Mucosa of descending colon (tissue), 3 donors: ENCODE measurements around the gene CEBPZ. TPM values are rescaled to one million over a fixed set of nuclear protein-coding genes. Genes with fewer than 3 reads are reported as not detected.

ENCODE experiments used
- ATAC-seq: fragments of 200-7000 bp; cut with Tn5 transposase; one replicate; pipeline ENCODE4 v1.9.1; 2020; ENCODE audit warnings: mild to moderate bottlenecking, moderate library complexity
- DNase-seq, 3 donors: peaks; one replicate each; pipeline ENCODE4 v3.0.0-alpha.2; 2020
- H3K36me3 ChIP-seq: fragments of 200-600 bp; one replicate; pipeline ENCODE4 v1.8.0; 2021; ENCODE audit warnings: low read depth, mild to moderate bottlenecking
- H3K4me1 ChIP-seq: fragments of 200-600 bp; one replicate; pipeline ENCODE4 v1.8.0; 2021; ENCODE audit warnings: low read depth, mild to moderate bottlenecking
- H3K4me3 ChIP-seq: fragments of 200-600 bp; one replicate; pipeline ENCODE4 v1.8.0; 2021; ENCODE audit warnings: mild to moderate bottlenecking
- H3K9me3 ChIP-seq: fragments of 200-600 bp; one replicate; pipeline ENCODE4 v1.8.0; 2021; ENCODE audit warnings: mild to moderate bottlenecking
- intact Hi-C, 2 donors: fragments of 100-400 bp; cut with DNase I in 1 of 2; cut with micrococcal nuclease in 1 of 2; formaldehyde crosslinking; loops; one replicate each; pipeline versions ENCODE4 v1.11.0 to v1.11.1; 2022; cut with DNase I, micrococcal nuclease
- long read RNA-seq, 2 donors: library from polyadenylated mRNA; unstranded; transcript quantifications; one replicate each; pipeline ENCODE4 v2.0.0, GENCODE V29; 2019 to 2021
- total RNA-seq, 3 donors: library from RNA; stranded (reverse); fragmentation: NEBNext Ultra II Directional in 2 of 3; extraction: Animal tissue kit (Norgen Biotek cat#: 25700) in 2 of 3; gene quantifications; one replicate each; pipeline versions ENCODE4 v1.2.1 to v1.2.4, GENCODE V29; 2021 to 2023
- TF ChIP-seq, protein P1 (sequence below): fragments of 200-600 bp; IDR thresholded peaks from one replicate; pipeline ENCODE4 v1.8.0; 2022; ENCODE audit warnings: antibody characterized with exemption, mild to moderate bottlenecking
- donor health status: DM: no; HTN: no; CAD: no; lungs with moderate emphysema.
- donor health status: DM: no; HTN: no; CAD: no.
- donor health status: DM: no; HTN: yes; CAD: no.

Gene CEBPZ, protein sequence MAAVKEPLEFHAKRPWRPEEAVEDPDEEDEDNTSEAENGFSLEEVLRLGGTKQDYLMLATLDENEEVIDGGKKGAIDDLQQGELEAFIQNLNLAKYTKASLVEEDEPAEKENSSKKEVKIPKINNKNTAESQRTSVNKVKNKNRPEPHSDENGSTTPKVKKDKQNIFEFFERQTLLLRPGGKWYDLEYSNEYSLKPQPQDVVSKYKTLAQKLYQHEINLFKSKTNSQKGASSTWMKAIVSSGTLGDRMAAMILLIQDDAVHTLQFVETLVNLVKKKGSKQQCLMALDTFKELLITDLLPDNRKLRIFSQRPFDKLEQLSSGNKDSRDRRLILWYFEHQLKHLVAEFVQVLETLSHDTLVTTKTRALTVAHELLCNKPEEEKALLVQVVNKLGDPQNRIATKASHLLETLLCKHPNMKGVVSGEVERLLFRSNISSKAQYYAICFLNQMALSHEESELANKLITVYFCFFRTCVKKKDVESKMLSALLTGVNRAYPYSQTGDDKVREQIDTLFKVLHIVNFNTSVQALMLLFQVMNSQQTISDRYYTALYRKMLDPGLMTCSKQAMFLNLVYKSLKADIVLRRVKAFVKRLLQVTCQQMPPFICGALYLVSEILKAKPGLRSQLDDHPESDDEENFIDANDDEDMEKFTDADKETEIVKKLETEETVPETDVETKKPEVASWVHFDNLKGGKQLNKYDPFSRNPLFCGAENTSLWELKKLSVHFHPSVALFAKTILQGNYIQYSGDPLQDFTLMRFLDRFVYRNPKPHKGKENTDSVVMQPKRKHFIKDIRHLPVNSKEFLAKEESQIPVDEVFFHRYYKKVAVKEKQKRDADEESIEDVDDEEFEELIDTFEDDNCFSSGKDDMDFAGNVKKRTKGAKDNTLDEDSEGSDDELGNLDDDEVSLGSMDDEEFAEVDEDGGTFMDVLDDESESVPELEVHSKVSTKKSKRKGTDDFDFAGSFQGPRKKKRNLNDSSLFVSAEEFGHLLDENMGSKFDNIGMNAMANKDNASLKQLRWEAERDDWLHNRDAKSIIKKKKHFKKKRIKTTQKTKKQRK
- 10 to 100 TPM; 30.8 to 51.5 (median 32.8) TPM for total RNA-seq
- long read RNA-seq, donor 1, transcript CEBPZ-201 (16 exons, 3,463 nt), result major isoform, 94 of 113 reads
- long read RNA-seq, donor 1, partial matches to known transcripts, result 8 of 113 reads
- long read RNA-seq, donor 1, other reads (novel, unspliced or antisense), result 11 of 113 reads
- long read RNA-seq, donor 2, transcript CEBPZ-201 (16 exons, 3,463 nt), result major isoform, 8 of 29 reads
- long read RNA-seq, donor 2, partial matches to known transcripts, result 18 of 29 reads
- long read RNA-seq, donor 2, other reads (novel, unspliced or antisense), result 3 of 29 reads

DNA sequence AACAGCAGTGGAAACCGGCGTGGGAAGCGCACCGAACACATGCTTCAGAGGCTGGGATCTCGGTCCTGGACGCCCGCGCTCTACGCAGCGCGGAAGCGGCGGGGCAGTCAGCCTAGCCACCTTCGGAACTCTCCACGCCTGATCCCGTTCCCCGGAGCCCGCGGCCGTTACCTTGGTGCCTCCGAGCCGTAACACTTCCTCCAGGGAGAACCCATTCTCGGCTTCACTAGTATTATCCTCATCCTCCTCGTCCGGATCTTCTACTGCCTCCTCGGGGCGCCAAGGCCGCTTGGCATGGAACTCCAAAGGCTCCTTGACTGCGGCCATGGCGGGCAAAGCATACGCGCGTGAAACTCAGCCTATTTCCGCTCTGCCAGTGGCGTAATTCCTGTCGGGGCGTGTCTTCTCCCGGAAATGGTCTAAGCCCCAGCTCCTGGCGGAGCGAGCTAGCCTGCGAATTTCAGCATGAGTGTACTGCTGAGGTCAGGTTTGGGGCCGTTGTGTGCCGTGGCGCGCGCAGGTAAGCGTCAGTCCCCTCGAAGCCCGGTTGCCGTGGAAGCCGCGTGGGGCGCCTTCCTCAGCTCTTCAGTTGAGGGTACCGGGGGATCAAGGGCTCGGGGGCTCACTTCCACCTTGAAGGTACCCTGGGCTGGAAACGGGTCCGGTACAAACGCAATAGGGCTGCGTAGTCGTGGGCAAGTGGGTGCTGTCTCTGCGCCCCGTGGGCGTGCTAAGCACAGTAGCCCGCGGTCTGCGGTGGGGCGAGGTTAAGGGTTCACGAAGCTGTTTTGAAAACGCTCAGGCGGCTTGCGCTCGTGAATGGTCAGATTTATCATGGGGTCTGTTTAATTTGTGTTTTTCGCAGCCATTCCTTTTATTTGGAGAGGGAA, at the start of gene CEBPZ, which contains the start of gene NDUFAF7:
Gene CEBPZ (minus strand): TSS at position 356 of the 890 bp plus-strand sequence. CDS start 29 bp downstream, at position 327.
Gene NDUFAF7 (plus strand): TSS at position 418 of the 890 bp plus-strand sequence. CDS start 48 bp downstream, at position 466.
- peak; percentile 98 for ATAC-seq
- DNase-seq, result peak; percentile 93 to 96 (median 94)
- Histone ChIP-seq H3K4me1 (peaks cover 25% of the 10 kb centered on the region), H3K4me3 (peak within 1 kb of the TSS; percentile 65), H3K9me3 (no peaks in the 10 kb centered on the region), H3K36me3 (no peaks in the 10 kb centered on the region)
- TF ChIP-seq, protein P1, sequence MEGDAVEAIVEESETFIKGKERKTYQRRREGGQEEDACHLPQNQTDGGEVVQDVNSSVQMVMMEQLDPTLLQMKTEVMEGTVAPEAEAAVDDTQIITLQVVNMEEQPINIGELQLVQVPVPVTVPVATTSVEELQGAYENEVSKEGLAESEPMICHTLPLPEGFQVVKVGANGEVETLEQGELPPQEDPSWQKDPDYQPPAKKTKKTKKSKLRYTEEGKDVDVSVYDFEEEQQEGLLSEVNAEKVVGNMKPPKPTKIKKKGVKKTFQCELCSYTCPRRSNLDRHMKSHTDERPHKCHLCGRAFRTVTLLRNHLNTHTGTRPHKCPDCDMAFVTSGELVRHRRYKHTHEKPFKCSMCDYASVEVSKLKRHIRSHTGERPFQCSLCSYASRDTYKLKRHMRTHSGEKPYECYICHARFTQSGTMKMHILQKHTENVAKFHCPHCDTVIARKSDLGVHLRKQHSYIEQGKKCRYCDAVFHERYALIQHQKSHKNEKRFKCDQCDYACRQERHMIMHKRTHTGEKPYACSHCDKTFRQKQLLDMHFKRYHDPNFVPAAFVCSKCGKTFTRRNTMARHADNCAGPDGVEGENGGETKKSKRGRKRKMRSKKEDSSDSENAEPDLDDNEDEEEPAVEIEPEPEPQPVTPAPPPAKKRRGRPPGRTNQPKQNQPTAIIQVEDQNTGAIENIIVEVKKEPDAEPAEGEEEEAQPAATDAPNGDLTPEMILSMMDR, result no peak
- intact Hi-C loops, result no loop called here

DNA sequence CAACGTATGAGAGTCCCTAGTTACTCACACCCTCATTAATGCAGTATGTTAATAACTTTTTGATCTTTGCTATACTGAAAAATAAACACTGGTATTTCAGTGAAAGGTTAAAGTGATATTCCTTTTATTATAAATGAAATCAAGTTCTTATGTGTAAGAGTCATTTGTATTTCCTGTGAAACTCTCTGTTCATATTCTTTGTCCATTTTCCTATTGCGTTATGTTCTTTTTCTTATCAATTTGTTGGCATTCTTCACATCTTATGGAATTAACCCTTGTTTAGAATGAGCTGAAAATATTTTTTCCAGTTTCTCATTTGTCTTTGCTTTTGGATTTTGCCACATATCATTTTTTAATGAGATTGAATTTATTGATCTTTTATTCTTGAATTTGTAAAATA, 44.9 kb upstream of the CEBPZ start:
- ATAC-seq (no peak), DNase-seq (no peak)
- Histone ChIP-seq H3K4me1 (no peaks in the 10 kb centered on the region), H3K9me3 (no peaks in the 10 kb centered on the region), H3K36me3 (no peaks in the 10 kb centered on the region), H3K4me3 (no peak overlapping the region)
- intact Hi-C loops, result no loop called here
- TF ChIP-seq, protein P1, result no peak

DNA sequence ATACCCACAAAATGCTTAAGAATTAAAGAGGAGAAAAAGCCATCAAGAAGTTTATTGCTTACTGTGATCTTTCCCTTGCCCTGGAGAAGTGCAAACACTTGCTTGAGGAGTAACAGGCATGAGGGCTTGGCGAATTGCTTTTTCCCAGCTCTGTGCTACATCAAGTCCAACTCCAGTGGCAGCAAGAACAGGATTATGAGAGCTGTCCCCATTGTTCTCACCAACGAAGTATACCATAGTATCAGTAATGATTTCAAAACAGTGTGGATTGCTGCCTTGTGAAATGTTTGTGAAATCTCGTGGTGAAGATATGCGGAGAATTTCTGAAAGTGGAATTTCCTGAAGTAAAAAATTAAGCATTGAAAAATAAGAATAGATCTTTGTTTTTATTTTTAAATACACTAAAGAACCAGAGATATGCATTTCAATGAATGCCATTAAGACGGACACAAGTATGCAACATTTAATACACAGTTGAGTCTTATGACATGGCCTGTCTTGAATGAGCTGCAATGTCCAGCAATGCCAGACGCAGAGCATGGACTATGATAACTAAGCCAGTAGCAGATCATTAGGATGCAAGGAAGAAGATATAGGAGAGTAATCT, 43.1 kb upstream of the CEBPZ start:
- H3K4me3 ChIP-seq, result no peak overlapping the region
- ATAC-seq, result no peak
- intact Hi-C loops, result no loop called here
- DNase-seq, result no peak
- no peaks in the 10 kb centered on the region for H3K4me1 ChIP-seq
- H3K36me3 ChIP-seq, result no peaks in the 10 kb centered on the region
- TF ChIP-seq, protein P1, result no peak
- H3K9me3 ChIP-seq, result no peaks in the 10 kb centered on the region

DNA sequence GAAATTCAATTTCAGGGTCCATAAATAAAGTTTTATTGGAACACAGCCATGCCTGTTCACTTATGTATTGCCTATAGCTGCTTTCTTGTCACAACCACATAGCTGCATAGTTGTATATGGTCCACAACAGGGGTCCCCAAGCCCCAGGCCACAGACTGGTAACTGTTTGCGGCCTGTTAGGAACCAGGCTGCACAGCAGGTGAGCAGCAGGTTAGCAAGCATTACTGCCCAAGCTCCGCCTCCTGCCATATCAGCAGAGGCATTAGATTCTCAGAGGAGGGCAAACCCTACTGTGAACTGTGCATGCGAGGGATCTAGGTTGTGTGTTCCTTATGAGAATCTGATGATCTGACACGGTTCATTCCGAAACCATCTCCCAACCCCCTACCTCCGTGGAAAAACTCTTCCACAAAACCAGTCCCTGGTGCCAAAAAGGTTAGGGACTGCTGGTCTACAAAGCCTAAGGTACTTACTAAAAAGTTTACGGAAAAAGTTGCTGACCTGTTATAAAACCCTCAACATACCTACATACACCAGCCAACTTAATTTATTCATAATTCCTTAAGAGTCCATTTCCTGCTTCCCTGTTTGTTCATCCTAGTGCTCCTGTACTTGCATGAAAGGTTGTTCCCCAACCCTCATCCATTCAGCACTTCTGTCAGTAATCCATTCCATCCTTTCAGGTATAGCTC, 40.1 kb upstream of the CEBPZ start:
- Histone ChIP-seq H3K9me3 (no peaks in the 10 kb centered on the region), H3K4me3 (no peak overlapping the region), H3K4me1 (no peaks in the 10 kb centered on the region), H3K36me3 (no peaks in the 10 kb centered on the region)
- ATAC-seq (no peak), DNase-seq (no peak)
- TF ChIP-seq, protein P1, result no peak
- intact Hi-C loops, result no loop called here
